NCI-H2196 treated with DMSO at 0.1 percent for 48 hours (cell line): ENCODE data around the gene SKAP1.

ENCODE experiments used
- DNase-seq: peaks from one replicate; lab custom pipeline; 2025; ENCODE audit not compliant: unreplicated experiment; lab: John Stamatoyannopoulos, UW

Gene SKAP1

GRCh38 chr17:48084932-48085331 is 345.1 kb downstream of the SKAP1 start:
- DNase-seq = no peak
